HG02943 (cell line): ENCODE data around the gene PINLYP.
"Not testable (repeated sequence)": the region's sequence is repeated elsewhere in the genome, so short reads cannot be mapped to it uniquely, and the experiment has no call there.

Source experiments
- ATAC-seq: cut with Tn5 transposase; IDR thresholded peaks from one replicate; pipeline ENCODE4 v1.9.1; 2021; ENCODE audit warnings: mild to moderate bottlenecking, low read depth, moderate library complexity; ENCODE audit not compliant: unreplicated experiment

PINLYP gene

GRCh38 chr19:43598445-43599240 lies 23.0 kb downstream of the PINLYP start:
- ATAC-seq = no peak

- no peak for ATAC-seq
These were observed 24.2 kb downstream of the PINLYP start for GRCh38 chr19:43599635-43600295.

- not testable (repeated sequence) for ATAC-seq
These were observed 24.7 kb downstream of the PINLYP start for GRCh38 chr19:43600326-43600725.

- ATAC-seq = no peak
These were observed 30.4 kb downstream of the PINLYP start for GRCh38 chr19:43605875-43606568.

- ATAC-seq = no peak
These were observed 31.1 kb downstream of the PINLYP start for GRCh38 chr19:43606569-43607229.

- no peak for ATAC-seq
These were observed 31.9 kb downstream of the PINLYP start for GRCh38 chr19:43607238-43608205.

- no peak for ATAC-seq
These were observed 34.3 kb downstream of the PINLYP start for GRCh38 chr19:43609872-43610271.

- ATAC-seq = no peak
These were observed 34.9 kb downstream of the PINLYP start for GRCh38 chr19:43610493-43610892.

- no peak for ATAC-seq
These were observed 36.2 kb downstream of the PINLYP start, which contains the start of gene SRRM5 for GRCh38 chr19:43611788-43612187. Gene SRRM5 (plus strand): TSS chr19:43612088. CDS start chr19:43612122, 34 bp downstream.

GRCh38 chr19:43612374-43612773 lies 36.8 kb downstream of the PINLYP start:
- ATAC-seq = no peak

GRCh38 chr19:43616306-43616705 lies 40.7 kb downstream of the PINLYP start:
- no peak for ATAC-seq

- no peak for ATAC-seq
These were observed 41.4 kb downstream of the PINLYP start for GRCh38 chr19:43616954-43617353.

GRCh38 chr19:43618921-43619261 lies 43.3 kb downstream of the PINLYP start:
- ATAC-seq = peak; percentile 22

- peak; percentile 70 for ATAC-seq
These were observed 43.9 kb downstream of the PINLYP start, which contains the start of gene ZNF428 for GRCh38 chr19:43619262-43620060. Gene ZNF428 (minus strand): TSS chr19:43619629. CDS start chr19:43614304, 5,325 bp downstream.

- ATAC-seq = peak; percentile 5
These were observed 44.7 kb downstream of the PINLYP start for GRCh38 chr19:43620061-43621001.

- no peak for ATAC-seq
These were observed 46.5 kb downstream of the PINLYP start for GRCh38 chr19:43622070-43622469.

- no peak for ATAC-seq
These were observed 47.4 kb downstream of the PINLYP start for GRCh38 chr19:43622956-43623355.
